Stromal cell of bone marrow (primary cell): ENCODE data around the gene NEK9.

ENCODE experiments used
- DNase-seq: peaks from one replicate; pipeline ENCODE4 v3.0.0-alpha.2; 2012; ENCODE audit warnings: low read depth

NEK9 gene

DNA sequence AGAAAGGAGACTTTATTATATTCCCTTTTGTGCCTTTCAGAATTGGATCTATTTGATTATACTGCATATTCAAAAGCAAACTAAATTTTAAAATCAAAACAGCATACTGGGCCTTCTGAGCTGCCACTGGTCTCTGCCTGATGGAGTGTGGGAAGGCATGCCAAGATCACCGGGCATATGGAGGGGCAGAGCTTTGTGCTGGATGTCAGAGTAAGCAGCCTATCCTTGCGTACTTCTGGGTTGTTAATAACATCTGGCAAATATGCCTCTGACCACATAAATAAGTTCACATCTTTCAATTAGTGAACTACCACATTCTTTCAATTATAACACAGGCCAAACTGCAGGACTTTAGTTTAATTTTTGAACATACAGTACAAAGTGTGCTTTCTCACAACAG is 93.9 kb downstream of the NEK9 start:
- no peak for DNase-seq

DNA sequence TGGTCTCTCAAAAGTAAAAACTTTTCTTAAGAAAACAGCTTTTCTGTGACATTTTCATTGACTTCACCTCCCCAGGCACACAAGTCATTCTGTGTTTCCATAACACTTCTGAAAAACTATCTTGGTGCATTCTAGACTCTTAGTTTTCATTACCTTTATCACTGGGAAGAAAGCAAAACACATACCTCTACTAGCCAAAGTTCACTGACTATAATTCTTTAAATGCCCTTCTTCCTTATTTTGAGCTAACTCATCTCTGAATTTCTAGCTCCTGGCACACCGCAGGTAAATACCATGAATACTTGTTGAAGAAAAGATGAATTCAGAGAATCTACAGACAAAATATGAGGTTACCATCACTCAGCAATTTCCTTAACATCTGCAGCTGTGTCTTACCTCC is 96.7 kb downstream of the NEK9 start:
- no peak for DNase-seq
